Liver (tissue), 9 donors: ENCODE results near the gene SLAIN1. TPM values are rescaled to one million over a fixed set of nuclear protein-coding genes. Genes with fewer than 3 reads are reported as not detected.

ENCODE experiments used
- DNase-seq: peaks from one replicate; pipeline ENCODE4 v3.0.0-alpha.2; 2017; ENCODE audit warnings: low spot score
- H3K27ac ChIP-seq, 2 donors: one replicate each; pipeline ENCODE4 v1.7.0; 2013; ENCODE audit warnings: inconsistent platforms in 2 of 2, low read length in 2 of 2, control low read depth in 1 of 2, low read depth in 1 of 2, mild to moderate bottlenecking in 1 of 2
- H3K27me3 ChIP-seq, 4 donors: one replicate each; pipeline versions ENCODE4 v1.6.1 to v1.7.0; 2013; ENCODE audit warnings: low read length in 3 of 4, inconsistent platforms in 1 of 4, mild to moderate bottlenecking in 1 of 4, moderate library complexity in 1 of 4; ENCODE audit not compliant: control insufficient read depth in 4 of 4, insufficient read depth in 4 of 4
- H3K36me3 ChIP-seq, 4 donors: one replicate each; pipeline versions ENCODE4 v1.6.1 to v1.7.0; 2013; ENCODE audit warnings: low read length in 3 of 4, mild to moderate bottlenecking in 3 of 4, low read depth in 1 of 4, moderate library complexity in 1 of 4; ENCODE audit not compliant: control insufficient read depth in 4 of 4, insufficient read depth in 3 of 4
- H3K4me1 ChIP-seq, 4 donors: one replicate each; pipeline versions ENCODE4 v1.6.1 to v1.7.0; 2013; ENCODE audit warnings: low read length in 3 of 4, mild to moderate bottlenecking in 3 of 4, moderate library complexity in 1 of 4; ENCODE audit not compliant: control insufficient read depth in 4 of 4, insufficient read depth in 4 of 4
- H3K4me3 ChIP-seq, 3 donors: one replicate each; pipeline versions ENCODE4 v1.6.1 to v1.7.0; 2013; ENCODE audit warnings: low read length in 3 of 3, control low read depth in 1 of 3, low read depth in 1 of 3, mild to moderate bottlenecking in 1 of 3
- H3K9ac ChIP-seq, 2 donors: one replicate each; pipeline ENCODE4 v1.7.0; 2013; ENCODE audit warnings: low read length in 2 of 2, mild to moderate bottlenecking in 2 of 2, moderate library complexity in 2 of 2, control low read depth in 1 of 2, low read depth in 1 of 2
- H3K9me3 ChIP-seq, 4 donors: one replicate each; pipeline versions ENCODE4 v1.6.1 to v1.7.0; 2013; ENCODE audit warnings: low read length in 3 of 4; ENCODE audit not compliant: control insufficient read depth in 4 of 4
- EGR1 ChIP-seq, 2 donors: IDR thresholded peaks; 2 replicates each; pipeline ENCODE4 v1.6.1; 2016 to 2018; ENCODE audit warnings: antibody characterized with exemption in 2 of 2, low read depth in 2 of 2
- FOXA1 ChIP-seq: IDR thresholded peaks from 2 replicates; pipeline ENCODE4 v1.6.1; 2016; ENCODE audit warnings: antibody characterized with exemption
- FOXA2 ChIP-seq: IDR thresholded peaks from 2 replicates; pipeline ENCODE4 v1.6.1; 2016; ENCODE audit warnings: antibody characterized with exemption
- GABPA ChIP-seq, 2 donors: IDR thresholded peaks in 1 of 2; conservative IDR thresholded peaks in 1 of 2; 2 replicates each; pipeline ENCODE4 v1.6.1; 2016; ENCODE audit warnings: antibody characterized with exemption in 2 of 2, mild to moderate bottlenecking in 1 of 2, moderate library complexity in 1 of 2
- HNF4A ChIP-seq, 2 donors: conservative IDR thresholded peaks; 2 replicates each; pipeline ENCODE4 v1.6.1; 2016; ENCODE audit warnings: antibody characterized with exemption in 2 of 2, mild to moderate bottlenecking in 2 of 2
- HNF4G ChIP-seq: IDR thresholded peaks from 2 replicates; pipeline ENCODE4 v1.6.1; 2016; ENCODE audit warnings: antibody characterized with exemption
- JUND ChIP-seq, 2 donors: IDR thresholded peaks; 2 replicates each; pipeline ENCODE4 v1.6.1; 2016; ENCODE audit warnings: antibody characterized with exemption in 2 of 2
- RAD21 ChIP-seq, 2 donors: IDR thresholded peaks; 2 replicates each; pipeline ENCODE4 v1.6.1; 2016; ENCODE audit warnings: antibody characterized with exemption in 2 of 2, mild to moderate bottlenecking in 2 of 2
- RXRA ChIP-seq, 2 donors: IDR thresholded peaks; 2 replicates each; pipeline ENCODE4 v1.6.1; 2017 to 2018; ENCODE audit warnings: antibody characterized with exemption in 2 of 2, mild to moderate bottlenecking in 1 of 2
- SP1 ChIP-seq: IDR thresholded peaks from 2 replicates; pipeline ENCODE4 v1.6.1; 2018; ENCODE audit warnings: antibody characterized with exemption, mild to moderate bottlenecking
- YY1 ChIP-seq: IDR thresholded peaks from 2 replicates; pipeline ENCODE4 v1.6.1; 2016; ENCODE audit warnings: antibody characterized with exemption, mild to moderate bottlenecking
- WGBS: extraction: QIAGEN DNeasy Blood & Tissue Kit; methylation state at CpG from one replicate; pipeline ENCODE4 v1.1.7; 2013; 5-methylcytosine and 5-hydroxymethylcytosine counted together
- polyA plus RNA-seq, 2 donors: library from polyadenylated mRNA; stranded (reverse) in 1 of 2; unstranded in 1 of 2; fragments of 200-250 nt in 1 of 2; fragments of >200 nt in 1 of 2; fragmentation: Nextera tagmentation in 1 of 2; extraction: Ambion mirVana in 1 of 2; gene quantifications; one replicate each; pipeline versions ENCODE4 v1.2.1 to v1.2.3, GENCODE V29; 2013 to 2015
- total RNA-seq, 2 donors: library from RNA; depleted of rRNA; stranded (reverse); fragments of >200 nt; gene quantifications; one replicate each; pipeline ENCODE4 v1.2.3, GENCODE V29; 2014
- TF ChIP-seq, protein P1 (sequence below): IDR thresholded peaks from 2 replicates; pipeline ENCODE4 v1.6.1; 2016; ENCODE audit warnings: antibody characterized with exemption
- TF ChIP-seq, protein P2 (sequence below): IDR thresholded peaks from 2 replicates; pipeline ENCODE4 v1.6.1; 2016; ENCODE audit warnings: antibody characterized with exemption
- TF ChIP-seq, protein P3 (sequence below): fragments of 150-350 bp; IDR thresholded peaks from 2 replicates; pipeline ENCODE4 v1.5.1; 2017; ENCODE audit warnings: improper control_type of control experiment, low read depth, low read length; ENCODE audit not compliant: missing input control
- TF ChIP-seq, protein P4 (sequence below): IDR thresholded peaks from 2 replicates; pipeline ENCODE4 v1.6.1; 2016; ENCODE audit warnings: antibody characterized with exemption, mild to moderate bottlenecking
- donor health status: healthy.
- donor health status: healthy.
- donor health status: healthy.
- donor health status: healthy.
- donor health status: healthy.

Gene SLAIN1
- total and polyA plus RNA-seq, 4 donors, result 1.9 to 7.9 (median 7.1) TPM

DNA sequence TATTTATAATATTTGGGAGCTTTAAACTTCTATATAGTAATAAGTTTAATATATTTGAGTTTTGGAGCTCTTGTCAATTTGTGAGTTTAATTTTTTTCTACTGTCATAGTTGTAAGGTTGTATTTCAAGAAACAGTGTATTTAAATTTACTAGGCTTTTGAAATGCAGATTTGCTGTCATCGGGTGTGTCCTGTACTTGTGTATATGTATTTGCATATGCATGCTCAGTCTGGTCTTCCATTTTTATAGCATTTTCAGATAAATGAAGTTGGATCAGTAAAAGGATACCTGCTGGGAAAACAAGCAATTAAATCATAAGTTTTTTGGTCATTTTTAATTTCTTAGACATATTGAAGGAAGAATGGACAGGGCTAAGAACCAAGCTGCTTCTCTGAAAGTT, 33.1 kb downstream of the SLAIN1 start:
- H3K4me3 ChIP-seq, result no peak overlapping the region
- H3K9me3 ChIP-seq, result no peaks in the 10 kb centered on the region
- no peak overlapping the region for H3K9ac ChIP-seq
- H3K36me3 ChIP-seq, result peaks cover 0 to 2% (median 0%) of the 10 kb centered on the region in 4 donors
- WGBS, result 96% methylated on average over 1 of the region's 1 CpG
- TF ChIP-seq, protein P1, sequence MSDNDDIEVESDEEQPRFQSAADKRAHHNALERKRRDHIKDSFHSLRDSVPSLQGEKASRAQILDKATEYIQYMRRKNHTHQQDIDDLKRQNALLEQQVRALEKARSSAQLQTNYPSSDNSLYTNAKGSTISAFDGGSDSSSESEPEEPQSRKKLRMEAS, result no peak
- TF ChIP-seq SP1 (no peak), JUND (IDR thresholded peaks at IDR 0.05) (no peak), FOXA2 (no peak), GABPA (IDR thresholded peaks at IDR 0.05 in 1 of 2, conservative IDR thresholded peaks at IDR 0.05 in 1 of 2) (no peak), HNF4A (conservative IDR thresholded peaks at IDR 0.05) (no peak)
- H3K27me3 ChIP-seq, result no peaks in the 10 kb centered on the region
- H3K27ac ChIP-seq, result no peak overlapping the region
- no peak for DNase-seq
- no peaks in the 10 kb centered on the region for H3K4me1 ChIP-seq

DNA sequence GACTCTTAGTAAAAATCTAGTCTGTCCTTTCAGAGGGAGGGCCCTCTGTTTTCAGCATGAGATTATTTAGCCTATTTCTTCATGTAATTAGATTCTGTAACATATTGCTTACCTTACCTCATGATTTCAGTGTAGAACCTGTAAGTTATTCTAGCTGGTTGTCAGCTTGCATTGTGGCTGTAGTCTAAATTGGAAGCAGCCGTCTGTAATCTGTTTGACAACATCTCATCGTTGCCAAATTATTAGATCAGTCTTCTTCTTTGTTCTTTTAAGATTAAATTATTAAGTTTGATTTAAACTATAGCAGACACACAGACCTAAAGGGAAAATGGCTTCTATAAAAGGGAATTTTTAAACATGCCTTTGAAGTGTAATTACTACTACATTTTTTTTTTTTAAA, 34.8 kb downstream of the SLAIN1 start:
- Histone ChIP-seq H3K36me3 (no peaks in the 10 kb centered on the region), H3K27me3 (no peaks in the 10 kb centered on the region), H3K9me3 (no peaks in the 10 kb centered on the region), H3K4me3 (no peak overlapping the region), H3K4me1 (no peaks in the 10 kb centered on the region), H3K9ac (no peak overlapping the region), H3K27ac (no peak overlapping the region)
- 91% methylated on average over 2 of the region's 2 CpGs for WGBS
- TF ChIP-seq SP1 (no peak), YY1 (no peak), HNF4A (conservative IDR thresholded peaks at IDR 0.05) (no peak), JUND (IDR thresholded peaks at IDR 0.05) (no peak), RAD21 (IDR thresholded peaks at IDR 0.05) (no peak), FOXA1 (no peak)
- TF ChIP-seq, protein P2, sequence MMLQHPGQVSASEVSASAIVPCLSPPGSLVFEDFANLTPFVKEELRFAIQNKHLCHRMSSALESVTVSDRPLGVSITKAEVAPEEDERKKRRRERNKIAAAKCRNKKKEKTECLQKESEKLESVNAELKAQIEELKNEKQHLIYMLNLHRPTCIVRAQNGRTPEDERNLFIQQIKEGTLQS, result no peak
- DNase-seq, result no peak

DNA sequence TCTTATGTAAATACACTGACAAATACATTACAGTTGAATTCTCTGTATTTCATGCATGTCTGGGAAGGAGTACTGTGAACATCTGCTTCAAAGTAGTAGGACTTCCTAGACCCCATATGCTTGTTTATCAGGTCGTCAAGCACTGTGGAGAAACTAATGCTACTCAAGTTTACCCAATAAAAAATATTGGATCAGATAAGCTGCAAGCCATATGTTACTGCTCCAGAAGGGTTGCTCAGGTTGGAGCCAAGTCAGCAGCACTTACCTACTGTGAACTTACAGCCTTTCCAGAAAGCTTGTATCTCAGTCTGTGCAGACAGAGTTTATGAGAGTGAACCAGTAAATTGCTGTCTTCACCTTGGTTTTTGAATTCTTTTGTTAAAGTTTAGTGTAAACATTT, 36.2 kb downstream of the SLAIN1 start:
- Histone ChIP-seq H3K27ac (no peak overlapping the region), H3K9ac (no peak overlapping the region), H3K36me3 (no peaks in the 10 kb centered on the region), H3K9me3 (no peaks in the 10 kb centered on the region), H3K27me3 (no peaks in the 10 kb centered on the region), H3K4me3 (no peak overlapping the region), H3K4me1 (no peaks in the 10 kb centered on the region)
- 91% methylated on average over 1 of the region's 1 CpG for WGBS
- TF ChIP-seq HNF4A (conservative IDR thresholded peaks at IDR 0.05) (no peak), HNF4G (no peak), GABPA (IDR thresholded peaks at IDR 0.05 in 1 of 2, conservative IDR thresholded peaks at IDR 0.05 in 1 of 2) (no peak), YY1 (no peak)
- no peak for DNase-seq

DNA sequence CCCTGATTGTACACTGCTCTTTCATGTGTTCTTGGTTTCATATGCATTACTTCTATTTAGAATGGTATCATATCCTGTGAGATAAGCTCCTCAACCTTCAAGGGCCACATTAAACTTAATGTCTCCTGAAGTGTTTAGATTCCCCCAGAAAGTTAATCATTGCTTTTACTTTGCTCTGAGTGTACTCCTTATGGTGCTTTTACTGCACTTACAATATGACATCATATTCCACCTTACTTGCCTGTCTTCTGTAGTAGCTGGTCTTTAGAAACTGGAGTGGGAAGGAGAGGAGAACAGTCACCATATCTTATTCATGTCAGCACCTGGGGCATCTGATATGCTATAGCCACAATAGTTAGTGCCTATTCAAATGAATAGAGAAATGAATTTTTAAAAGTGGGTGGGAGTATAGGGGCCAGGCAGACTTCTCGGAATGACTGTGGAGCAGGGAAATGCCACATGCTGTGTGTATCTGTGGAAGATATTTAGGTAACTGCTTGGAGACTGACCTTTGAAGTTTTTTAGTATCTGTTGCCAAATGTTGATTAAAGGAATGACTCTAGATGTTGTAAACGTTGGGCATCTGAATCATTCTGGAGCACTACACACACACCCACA, 40.2 kb downstream of the SLAIN1 start:
- Histone ChIP-seq H3K27ac (no peak overlapping the region), H3K36me3 (no peaks in the 10 kb centered on the region), H3K9ac (no peak overlapping the region), H3K4me3 (no peak overlapping the region), H3K27me3 (no peaks in the 10 kb centered on the region), H3K4me1 (no peaks in the 10 kb centered on the region), H3K9me3 (no peaks in the 10 kb centered on the region)
- 56% methylated on average over 2 of the region's 2 CpGs for WGBS
- DNase-seq, result no peak
- TF ChIP-seq RAD21 (IDR thresholded peaks at IDR 0.05) (no peak), HNF4A (conservative IDR thresholded peaks at IDR 0.05) (no peak), FOXA2 (no peak), JUND (IDR thresholded peaks at IDR 0.05) (no peak), EGR1 (IDR thresholded peaks at IDR 0.05; ENCODE audit: low read depth in 2 of 2) (no peak), GABPA (IDR thresholded peaks at IDR 0.05 in 1 of 2, conservative IDR thresholded peaks at IDR 0.05 in 1 of 2) (no peak), SP1 (no peak), FOXA1 (no peak), RXRA (IDR thresholded peaks at IDR 0.05) (no peak)
- TF ChIP-seq, protein P3, sequence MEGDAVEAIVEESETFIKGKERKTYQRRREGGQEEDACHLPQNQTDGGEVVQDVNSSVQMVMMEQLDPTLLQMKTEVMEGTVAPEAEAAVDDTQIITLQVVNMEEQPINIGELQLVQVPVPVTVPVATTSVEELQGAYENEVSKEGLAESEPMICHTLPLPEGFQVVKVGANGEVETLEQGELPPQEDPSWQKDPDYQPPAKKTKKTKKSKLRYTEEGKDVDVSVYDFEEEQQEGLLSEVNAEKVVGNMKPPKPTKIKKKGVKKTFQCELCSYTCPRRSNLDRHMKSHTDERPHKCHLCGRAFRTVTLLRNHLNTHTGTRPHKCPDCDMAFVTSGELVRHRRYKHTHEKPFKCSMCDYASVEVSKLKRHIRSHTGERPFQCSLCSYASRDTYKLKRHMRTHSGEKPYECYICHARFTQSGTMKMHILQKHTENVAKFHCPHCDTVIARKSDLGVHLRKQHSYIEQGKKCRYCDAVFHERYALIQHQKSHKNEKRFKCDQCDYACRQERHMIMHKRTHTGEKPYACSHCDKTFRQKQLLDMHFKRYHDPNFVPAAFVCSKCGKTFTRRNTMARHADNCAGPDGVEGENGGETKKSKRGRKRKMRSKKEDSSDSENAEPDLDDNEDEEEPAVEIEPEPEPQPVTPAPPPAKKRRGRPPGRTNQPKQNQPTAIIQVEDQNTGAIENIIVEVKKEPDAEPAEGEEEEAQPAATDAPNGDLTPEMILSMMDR, result no peak
- TF ChIP-seq, protein P4, sequence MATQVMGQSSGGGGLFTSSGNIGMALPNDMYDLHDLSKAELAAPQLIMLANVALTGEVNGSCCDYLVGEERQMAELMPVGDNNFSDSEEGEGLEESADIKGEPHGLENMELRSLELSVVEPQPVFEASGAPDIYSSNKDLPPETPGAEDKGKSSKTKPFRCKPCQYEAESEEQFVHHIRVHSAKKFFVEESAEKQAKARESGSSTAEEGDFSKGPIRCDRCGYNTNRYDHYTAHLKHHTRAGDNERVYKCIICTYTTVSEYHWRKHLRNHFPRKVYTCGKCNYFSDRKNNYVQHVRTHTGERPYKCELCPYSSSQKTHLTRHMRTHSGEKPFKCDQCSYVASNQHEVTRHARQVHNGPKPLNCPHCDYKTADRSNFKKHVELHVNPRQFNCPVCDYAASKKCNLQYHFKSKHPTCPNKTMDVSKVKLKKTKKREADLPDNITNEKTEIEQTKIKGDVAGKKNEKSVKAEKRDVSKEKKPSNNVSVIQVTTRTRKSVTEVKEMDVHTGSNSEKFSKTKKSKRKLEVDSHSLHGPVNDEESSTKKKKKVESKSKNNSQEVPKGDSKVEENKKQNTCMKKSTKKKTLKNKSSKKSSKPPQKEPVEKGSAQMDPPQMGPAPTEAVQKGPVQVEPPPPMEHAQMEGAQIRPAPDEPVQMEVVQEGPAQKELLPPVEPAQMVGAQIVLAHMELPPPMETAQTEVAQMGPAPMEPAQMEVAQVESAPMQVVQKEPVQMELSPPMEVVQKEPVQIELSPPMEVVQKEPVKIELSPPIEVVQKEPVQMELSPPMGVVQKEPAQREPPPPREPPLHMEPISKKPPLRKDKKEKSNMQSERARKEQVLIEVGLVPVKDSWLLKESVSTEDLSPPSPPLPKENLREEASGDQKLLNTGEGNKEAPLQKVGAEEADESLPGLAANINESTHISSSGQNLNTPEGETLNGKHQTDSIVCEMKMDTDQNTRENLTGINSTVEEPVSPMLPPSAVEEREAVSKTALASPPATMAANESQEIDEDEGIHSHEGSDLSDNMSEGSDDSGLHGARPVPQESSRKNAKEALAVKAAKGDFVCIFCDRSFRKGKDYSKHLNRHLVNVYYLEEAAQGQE, result no peak
- TF ChIP-seq, protein P1, result no peak
